T47D (cell line): ENCODE measurements around the gene RBM26.
A peak's percentile ranks its signal among the peaks of the same experiment; 100 is the strongest.

Source experiments
- DNase-seq, 2 experiments: peaks; one replicate each; pipeline versions ENCODE4 v3.0.0 to v3.0.0-alpha.2; 2011 to 2012; ENCODE audit warnings: low read depth in 1 of 2, low spot score in 1 of 2
- JUND ChIP-seq: IDR thresholded peaks from 2 replicates; pipeline ENCODE4 v1.6.1; 2012; ENCODE audit warnings: low read depth
- in situ Hi-C: cut with HindIII; loops from 2 replicates; pipeline ENCODE4 v1.10.0; 2016; ENCODE audit warnings: low sequenced_read_pairs, low pct_unique_long_range_greater_than_20kb

Gene RBM26

GRCh38 chr13:79392882-79393563 lies 13.0 kb downstream of the RBM26 start:
- in situ Hi-C loops, result no loop called here
- peak in 1 of 2 experiments; percentile 28 for DNase-seq
- no peak for TF ChIP-seq JUND

DNA sequence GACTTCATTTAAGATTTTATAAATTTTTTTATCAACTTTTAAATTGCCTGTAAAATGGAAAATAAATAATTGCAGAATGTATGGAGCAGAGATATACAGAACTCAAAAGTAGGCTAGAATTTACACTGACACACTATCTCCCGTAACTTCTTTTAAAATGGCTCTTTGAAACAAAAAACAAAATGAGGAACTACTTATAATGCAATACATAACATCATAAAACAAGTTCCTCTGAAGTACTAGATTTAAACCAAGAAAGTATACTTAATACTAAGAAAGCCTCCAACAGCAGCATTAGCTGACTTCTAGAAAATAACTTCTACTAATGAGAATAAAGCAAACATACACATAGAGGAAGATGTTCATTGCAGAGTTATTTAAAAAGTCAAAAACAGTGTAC lies 17.0 kb downstream of the RBM26 start:
- in situ Hi-C loops, result no loop called here
- no peak for DNase-seq

GRCh38 chr13:79387853-79388252 lies 18.2 kb downstream of the RBM26 start:
- no peak for DNase-seq
- no peak for TF ChIP-seq JUND
- in situ Hi-C loops, result no loop called here

More for the DNA sequence above, 17.0 kb downstream of the RBM26 start:
- TF ChIP-seq JUND, result no peak

DNA sequence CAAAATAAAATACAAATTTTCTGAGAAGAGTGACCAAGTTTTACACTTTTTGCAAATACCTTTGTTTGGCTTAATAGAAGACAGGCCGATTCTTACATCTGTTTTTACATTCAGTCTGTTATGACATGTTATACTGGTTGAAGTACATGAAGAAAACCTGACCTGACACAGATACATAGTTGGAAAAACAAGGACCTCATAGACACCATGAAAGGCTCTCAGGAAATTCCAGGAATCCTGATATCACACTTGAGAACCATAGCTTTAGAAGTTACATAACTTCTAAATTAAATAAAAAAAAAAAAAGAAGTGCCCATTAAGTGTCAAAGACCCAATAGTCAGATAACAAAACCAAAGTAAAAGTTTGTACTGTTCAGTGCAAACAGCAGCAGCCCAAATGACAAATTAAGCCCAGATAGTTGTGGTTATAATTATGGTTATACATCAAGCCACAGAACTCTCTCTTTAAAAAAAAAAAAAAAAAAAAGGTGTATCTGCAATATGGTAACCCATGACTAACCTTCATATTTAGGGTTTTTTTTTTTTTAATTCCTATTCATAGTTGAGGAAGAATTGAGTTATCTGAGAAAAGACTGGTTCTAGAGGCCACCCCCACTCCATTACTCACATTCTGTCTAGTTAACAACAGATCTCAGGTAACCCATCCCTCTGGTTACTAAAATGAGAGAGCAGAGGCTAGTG lies 19.8 kb downstream of the RBM26 start:
- TF ChIP-seq JUND, result no peak
- DNase-seq, result no peak
- in situ Hi-C loops, result no loop called here

GRCh38 chr13:79385694-79386093 lies 20.4 kb downstream of the RBM26 start:
- in situ Hi-C loops, result no loop called here
- DNase-seq, result no peak
- no peak for TF ChIP-seq JUND

GRCh38 chr13:79384022-79384610 lies 21.9 kb downstream of the RBM26 start:
- DNase-seq, result no peak
- in situ Hi-C loops, result no loop called here
- no peak for TF ChIP-seq JUND

- TF ChIP-seq JUND, result no peak
- in situ Hi-C loops, result no loop called here
Observed at GRCh38 chr13:79382545-79383275, 23.3 kb downstream of the RBM26 start.

GRCh38 chr13:79380997-79381396 lies 25.1 kb downstream of the RBM26 start:
- in situ Hi-C loops, result no loop called here
- TF ChIP-seq JUND, result no peak
- no peak for DNase-seq

More at GRCh38 chr13:79382545-79383275, 23.3 kb downstream of the RBM26 start:
- peak in 1 of 2 experiments; percentile 43 for DNase-seq

DNA sequence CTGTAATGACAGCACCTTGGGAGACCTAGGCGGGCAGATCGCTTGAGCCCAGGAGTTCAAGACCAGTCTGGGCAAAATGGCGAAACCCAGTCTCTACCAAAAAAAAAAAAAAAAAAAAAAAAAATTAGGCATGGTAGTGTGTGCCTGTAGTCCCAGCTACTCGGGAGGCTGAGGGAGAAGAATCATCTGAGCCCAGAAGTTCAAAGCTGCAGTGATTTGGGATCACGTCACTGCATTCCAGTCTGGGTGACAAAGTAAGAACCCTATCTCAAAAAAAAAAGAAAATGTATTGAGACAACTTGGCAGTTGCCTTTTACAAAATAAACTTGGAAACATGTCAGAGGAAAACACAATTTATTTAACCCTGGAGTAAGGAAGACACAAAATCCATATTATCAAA lies 26.8 kb downstream of the RBM26 start:
- TF ChIP-seq JUND, result no peak
- in situ Hi-C loops, result no loop called here
- no peak for DNase-seq

DNA sequence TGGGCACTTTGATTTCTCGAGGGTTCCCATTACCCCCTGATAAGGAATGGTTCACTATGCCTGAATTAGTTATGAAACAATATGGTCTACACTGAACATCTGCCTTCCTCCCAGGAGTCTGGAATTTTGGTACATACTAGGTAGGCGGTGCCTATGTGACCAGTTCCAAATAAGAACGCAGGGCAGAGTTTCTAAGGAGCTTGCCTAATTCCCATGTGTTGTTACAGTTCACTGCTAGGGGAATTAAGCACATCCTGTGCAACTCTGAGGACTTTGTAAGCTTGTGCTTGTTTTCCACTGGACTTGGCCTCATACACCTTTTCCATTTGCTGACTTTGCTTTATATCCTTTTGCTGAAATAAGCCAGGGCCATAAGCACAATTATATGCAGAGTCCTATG lies 29.2 kb downstream of the RBM26 start:
- in situ Hi-C loops, result no loop called here
- no peak for TF ChIP-seq JUND
- no peak for DNase-seq

- in situ Hi-C loops, result no loop called here
- no peak for DNase-seq
- no peak for TF ChIP-seq JUND
Observed at GRCh38 chr13:79374578-79374977, 31.5 kb downstream of the RBM26 start.

DNA sequence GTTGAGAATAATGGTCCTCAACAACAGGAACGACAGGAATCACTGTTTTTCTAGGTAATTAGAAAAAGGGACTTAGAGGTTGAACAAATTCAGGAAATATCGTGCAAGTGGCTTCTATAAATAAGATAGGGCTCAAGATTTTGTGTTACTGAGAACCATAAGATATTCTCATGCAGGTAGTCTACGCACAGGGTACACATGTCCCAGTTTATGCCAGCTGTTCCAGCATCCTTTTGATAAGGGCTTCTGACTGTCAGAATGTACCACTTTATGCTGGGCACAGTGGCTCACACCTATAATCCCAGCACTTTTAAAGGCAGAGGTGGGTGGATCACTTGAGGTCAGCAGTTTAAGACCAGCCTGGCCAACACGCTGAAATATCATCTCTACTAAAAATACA lies 32.1 kb downstream of the RBM26 start:
- no peak for DNase-seq
- in situ Hi-C loops, result no loop called here
- TF ChIP-seq JUND, result no peak

GRCh38 chr13:79369226-79369625 lies 36.8 kb downstream of the RBM26 start:
- in situ Hi-C loops, result no loop called here
- TF ChIP-seq JUND, result no peak
- no peak for DNase-seq
